Stimulated activated naive CD4-positive, alpha-beta T cell (primary cell): ENCODE results near the gene DMRT3.

Source experiments
- DNase-seq, 6 experiments: peaks; one replicate each; lab custom pipeline; 2025; lab: John Stamatoyannopoulos, UW

Gene DMRT3

DNA sequence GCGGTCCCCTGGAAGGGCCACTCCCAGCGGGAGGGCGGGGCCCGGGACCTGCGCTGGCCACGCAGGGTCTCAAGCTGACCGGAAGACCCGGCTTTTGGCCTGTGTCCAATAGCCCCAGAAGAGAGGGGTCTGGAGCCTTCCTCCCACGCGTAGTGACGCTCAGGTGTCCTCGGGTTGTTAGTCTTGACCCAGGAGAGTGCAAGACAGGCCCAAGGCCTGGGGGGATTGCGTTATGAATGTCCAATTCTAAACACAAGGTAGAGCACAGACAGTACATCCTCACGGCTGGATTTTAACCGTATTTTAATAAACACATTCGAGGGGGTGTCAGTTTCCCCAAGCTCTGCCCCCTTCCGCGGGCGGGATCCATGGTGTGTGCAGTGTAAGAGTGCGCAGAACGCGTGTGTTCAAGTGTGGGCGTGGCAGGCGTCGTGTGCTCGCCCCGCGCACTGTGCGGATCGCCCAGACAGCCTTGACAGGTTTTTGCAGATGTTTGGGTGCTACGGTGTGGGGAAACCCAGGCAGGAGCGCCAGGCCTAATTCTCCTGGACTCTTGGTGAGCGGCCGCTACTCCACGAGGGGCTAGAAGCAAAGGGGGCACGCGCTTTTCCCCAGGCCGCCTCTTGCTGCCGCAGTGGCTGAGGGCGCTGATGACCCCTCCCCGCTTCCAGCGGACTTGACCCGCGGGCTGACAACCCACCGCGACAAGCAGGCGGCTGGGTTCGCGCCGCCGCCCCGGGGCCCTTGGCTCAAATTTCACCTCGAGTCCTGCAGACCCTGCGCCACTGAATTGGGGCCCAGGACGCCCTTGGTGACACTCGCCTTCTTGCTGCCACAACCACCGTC, 6.1 kb upstream of the DMRT3 start:
- no peak for DNase-seq

DNA sequence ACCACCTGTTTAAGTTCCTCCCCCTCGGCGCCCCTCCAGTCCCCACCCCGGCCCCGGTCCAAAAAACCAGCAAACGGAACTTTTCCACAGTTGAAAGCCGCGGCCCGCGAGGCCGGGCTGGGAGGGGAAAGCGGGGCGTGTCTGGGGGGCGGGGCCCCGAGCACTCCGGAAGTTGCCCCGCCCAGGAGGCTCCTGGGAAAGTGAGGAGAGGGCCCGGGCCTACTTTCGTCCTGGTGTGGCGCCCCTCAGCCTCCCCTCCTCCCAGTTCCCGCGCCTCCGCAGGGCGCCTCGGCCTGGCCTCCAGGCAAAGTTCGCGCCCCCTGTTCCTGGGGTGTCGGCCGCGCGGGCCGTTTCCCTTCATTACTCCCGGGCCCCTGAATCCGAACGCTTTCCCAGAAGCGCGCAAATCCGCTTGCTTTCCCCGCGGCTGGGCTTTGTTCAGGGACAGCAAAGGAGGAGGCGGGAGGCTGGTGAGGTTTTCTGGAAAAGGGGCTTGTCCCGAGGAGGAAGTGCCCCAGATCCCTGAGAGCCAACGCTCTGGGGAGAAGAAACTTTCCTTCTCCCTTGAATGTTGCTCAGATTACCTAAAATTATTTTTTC, 4.5 kb upstream of the DMRT3 start:
- no peak for DNase-seq

DNA sequence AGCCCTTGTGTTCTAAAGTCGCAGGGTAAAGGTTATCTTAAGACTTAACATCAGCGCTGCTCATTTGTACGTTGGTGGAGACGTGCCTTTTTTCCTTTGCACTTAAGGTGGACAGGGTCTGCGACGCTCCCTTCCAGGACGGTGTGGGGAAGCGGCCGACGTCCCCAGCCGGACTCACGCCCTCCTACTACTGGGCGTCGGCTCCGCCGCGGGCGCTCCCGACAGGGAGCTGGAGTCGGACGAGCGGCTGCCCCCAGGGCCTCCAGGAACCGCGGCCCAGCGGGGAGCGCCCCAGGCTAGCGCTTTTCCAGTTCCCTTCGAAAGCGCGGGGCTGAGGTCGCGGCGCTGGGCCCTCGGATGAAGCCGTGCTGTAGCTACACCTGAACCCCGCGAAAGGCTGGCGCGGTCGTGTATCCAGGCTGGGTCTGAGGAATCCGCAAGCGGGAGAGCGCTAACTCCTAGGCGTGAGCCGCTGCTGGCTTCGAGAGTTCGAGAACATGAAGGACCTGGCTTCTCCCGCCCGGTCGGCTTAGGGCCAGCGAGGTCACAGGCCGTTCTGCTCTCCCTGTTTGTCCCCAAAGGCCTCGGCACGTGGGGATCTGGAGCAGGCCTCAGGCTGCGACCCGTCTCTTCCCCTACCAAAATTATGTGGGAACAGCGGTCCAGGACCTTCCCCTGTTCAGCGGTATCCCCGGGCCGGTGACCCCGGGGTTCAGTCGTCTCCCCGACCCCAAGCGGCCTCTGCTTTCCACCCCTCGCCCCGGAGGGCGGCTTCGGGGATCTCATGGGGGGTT, 3.8 kb upstream of the DMRT3 start:
- no peak for DNase-seq

DNA sequence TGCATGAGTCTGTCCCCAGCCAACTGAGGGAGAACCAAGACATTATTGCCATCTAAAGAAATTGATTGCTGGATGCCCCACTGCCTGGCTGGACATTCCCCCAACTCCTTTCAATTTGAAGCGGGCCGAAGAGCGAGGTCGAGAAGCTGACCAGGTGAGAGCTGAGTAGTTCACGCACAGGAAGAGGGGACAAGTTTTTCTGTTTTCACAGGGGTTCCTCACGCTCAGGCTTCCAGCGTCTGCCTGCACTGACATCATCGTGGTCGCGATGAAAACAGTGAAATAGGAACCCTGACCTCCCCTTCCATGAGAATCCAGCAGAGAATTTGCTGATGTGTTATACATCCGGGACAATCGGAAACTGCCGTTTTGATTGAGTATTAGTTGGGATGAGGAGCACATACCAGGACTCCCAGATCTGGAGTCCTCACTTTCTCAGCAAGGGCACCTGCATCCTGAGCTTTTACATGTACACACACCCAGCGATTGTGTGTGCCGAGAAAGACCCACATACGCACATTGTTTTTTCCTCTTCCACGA, 3.1 kb upstream of the DMRT3 start:
- DNase-seq = no peak

DNA sequence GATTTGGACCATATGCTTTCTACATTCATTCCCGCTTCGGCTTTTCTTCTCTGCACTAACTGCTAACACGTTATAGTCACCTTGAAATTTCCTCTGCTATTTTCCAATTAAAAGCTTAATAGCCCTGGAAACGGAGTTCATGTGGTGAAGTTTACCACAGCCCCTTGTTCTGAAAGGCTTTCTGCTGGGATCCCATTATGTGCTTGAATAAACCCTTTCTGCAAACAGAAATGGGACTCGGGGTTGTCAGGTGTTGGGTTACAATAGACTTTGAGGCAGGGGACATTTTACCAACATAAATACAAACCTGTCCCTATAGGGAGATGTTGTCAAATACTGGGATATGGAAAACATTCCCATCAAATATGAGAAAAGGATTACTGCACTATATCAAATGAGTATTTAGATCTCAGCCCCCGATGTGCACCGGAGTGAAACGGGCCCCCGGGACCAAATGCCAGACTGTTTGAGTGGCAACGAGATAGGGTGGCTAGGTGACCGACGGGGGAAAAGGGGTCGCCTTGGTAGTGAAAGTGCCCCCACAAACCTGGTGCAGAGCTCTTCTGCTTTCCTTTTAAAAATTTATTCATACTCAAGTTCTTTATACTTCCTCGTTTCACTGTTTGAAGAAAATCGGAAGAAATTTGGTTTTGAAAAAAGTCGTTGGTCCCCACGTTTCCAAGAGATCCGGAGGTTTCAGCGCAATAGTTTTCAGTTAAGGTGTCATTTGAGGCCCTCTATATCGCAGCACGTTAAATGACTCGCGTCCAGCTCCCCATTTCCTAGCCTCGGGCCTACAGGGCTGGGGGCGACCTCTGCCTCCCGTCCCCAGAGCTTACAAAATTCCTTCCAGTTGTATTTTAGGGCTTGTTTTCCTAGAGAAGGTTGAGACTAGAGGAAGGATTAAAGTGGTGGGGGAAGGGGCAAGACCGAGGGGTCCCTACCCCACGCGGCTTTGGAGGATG, 2.1 kb upstream of the DMRT3 start:
- no peak for DNase-seq

DNA sequence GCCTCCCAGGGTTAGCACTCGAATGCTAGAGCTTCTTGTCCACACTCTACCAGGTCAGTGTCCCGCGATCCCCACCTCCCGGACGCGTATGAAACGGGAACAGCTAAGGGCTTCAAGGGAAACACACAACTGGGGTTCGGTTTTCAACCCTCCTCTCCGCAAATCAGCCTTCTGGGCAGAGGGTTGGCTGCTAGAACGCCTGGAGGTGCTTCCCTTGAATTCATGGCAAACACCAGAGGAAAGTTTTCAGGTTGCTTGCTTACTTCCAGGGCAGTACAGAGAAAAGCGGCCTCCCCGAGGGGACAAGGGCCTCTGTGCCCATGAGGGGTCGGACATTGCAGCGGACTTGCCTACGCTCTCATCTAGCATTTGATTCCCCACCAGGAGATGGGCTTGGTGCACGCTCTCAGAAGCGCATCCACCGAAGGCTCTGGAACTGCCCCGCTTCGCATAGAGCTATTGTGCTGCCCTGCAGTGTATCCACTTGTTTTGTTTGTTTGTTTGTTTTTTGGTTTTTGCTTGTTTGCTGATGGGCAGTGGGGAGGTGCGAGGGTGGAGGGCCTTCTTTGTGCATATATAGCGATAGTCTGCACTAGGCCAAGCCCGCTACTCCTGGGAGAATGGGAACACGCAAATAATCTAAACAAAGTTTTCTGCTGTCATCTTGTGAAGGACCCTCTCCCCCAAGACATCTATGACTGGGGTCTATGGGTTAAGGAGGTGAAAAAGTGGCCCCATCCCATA, 1.3 kb upstream of the DMRT3 start:
- DNase-seq = no peak

DNA sequence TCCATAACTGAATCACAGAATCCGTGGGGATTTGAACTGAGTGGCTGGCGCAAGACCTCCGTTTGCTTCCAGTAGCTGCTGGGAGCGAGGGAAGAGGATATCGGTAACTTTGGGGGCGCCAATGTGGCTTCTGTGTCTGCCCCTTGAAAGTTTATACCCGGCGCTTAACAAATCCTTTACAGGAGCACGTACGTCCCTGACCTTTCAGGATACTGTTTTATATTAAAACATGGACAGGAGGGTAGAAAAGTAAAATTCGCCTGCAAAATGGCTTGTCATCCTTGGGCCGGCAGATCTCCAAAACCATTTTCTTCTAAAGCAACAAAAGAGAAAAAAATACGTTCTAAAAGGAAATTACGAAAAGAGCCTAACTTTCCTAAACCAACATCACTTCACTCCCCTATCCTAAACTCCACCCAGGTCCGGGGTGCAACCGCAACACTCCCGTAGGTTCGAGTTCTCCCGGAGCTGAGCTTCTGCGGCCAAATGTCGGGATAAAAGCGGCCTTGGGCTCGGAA, 656 bp upstream of the DMRT3 start:
- DNase-seq = no peak

DNA sequence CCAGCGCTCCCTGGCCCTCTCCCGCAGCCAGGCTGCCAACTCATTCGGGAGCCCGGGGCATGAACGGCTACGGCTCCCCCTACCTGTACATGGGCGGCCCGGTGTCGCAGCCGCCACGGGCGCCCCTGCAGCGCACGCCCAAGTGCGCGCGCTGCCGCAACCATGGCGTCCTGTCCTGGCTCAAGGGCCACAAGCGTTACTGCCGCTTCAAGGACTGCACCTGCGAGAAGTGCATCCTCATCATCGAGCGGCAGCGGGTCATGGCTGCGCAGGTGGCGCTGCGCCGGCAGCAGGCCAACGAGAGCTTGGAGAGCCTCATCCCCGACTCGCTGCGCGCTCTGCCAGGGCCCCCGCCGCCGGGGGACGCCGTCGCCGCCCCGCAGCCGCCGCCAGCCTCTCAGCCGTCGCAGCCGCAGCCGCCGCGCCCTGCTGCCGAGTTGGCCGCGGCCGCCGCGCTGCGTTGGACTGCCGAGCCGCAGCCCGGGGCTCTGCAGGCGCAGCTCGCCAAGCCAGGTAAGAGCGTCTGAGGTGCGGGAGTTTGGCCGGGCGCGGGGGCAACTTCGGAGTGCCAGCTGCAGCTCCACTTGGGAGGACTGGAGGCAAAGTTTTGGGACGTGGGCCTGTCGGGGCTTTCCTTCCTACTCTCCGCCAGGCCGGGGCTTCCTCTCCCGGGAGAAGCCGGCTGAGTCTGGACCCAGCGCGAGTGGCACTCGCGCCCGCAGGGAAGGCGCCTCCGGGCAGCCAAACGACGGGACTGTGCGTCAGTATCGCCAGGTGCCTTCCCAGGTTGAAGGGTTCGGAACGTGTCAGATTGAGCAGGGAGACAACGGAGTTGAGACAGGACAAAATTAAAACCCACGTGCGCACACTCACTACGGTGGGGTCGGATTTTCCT, 735 bp downstream of the DMRT3 start:
- no peak for DNase-seq

DNA sequence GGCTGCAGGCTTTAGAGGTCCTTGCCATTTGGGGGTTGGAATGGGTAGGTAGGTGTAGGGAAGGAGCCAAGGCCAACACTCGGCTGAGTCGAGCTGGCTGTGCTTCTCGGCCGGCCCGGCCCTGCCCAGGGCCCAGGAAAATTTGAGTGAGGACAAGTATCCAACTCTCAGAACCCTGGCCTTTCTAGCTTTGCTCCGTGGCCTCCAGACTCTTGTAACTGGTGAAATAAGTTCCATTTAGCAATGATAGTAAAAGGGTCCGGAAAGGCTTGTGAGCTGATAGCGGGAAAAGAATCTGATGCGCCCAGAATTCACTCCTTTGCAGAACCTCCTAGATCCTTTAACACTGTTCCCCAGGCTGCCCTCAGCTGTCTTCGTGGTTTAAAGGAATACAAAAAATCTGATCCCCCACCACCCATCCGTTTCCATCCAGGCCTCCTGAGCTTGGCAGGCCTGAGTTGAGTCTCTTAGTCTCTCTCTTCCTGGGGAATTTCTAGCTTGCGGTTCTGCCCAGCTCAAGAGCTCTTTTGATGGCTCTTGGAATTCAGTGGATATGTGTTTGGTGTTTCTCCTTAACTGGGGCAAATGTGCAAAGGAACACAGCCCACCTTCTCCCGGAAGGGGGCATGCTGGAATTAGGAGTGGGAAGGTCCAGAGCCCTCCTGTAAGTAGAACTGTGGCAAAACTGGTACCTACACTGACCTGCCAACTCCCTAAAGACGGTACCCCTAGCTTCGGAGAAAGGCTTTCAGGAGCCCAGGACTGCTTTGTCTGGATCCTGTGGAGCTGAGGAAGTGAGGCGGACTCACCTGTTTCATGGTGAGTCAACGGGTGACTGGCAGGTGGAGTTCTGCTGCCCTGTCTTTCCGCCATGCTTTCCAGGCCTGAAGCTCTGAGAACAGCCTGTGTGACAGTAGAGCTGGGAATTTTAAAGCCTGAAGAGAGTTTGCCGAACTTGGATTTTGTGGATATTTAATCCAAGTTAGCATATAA, 1.7 kb downstream of the DMRT3 start:
- DNase-seq = no peak

DNA sequence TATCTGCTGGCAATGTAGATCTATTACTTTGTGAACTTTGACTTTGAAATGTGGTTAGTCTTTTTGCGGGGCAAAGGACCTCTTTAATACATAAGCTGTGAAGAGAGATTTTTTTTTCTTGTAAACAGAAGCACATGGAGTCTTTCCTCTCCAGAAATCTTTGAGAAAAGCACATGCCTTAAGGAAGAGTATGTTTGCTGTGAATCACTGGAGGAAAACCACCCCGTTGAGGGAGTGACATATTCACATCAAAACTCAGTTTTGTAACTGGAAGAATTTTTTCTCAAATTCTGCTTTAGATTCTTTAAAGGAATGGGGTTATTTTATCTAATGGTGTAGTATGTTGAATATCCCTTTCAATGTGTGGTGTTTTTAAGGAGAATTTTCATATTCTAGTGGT, 3.5 kb downstream of the DMRT3 start:
- no peak for DNase-seq

DNA sequence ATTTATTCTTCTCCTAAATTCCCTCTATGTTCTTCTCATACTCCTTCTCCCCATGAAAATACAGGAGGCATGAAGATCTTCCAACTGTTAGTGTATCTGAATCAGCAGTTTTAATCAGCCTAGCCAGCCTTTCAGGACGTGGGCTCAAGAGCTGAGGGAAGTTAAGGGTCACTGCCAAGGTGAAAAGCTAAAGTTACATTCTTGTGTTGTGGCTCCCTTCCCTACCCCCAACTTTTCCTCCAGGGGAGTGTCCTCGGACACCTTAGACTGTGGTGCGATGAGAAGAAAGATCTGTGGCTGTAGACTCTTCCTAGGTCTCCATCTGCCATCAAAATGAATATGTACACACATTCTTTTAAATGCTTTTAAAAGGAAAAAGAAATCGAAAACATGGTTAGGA, 4.2 kb downstream of the DMRT3 start:
- DNase-seq = no peak

DNA sequence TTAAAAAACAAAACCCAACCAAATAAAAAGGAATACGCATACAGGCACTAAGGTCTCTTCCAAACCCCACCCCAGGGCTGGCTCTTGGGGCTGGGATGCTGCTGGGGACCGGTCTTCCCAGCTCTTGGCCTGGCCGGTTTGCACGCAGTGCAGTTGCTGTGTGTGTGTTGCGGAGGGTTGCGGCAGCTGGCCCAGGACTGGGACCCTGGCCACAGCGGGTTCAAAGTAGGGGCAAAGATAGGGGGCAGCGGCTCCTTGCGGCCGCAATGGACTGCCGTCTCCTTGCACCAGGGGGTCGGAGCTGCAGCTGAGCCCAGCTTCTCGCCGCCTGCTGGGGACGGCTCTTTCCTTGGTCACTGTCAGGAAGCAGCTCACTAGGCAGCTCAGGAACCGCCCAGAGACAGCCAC, 5.0 kb downstream of the DMRT3 start:
- DNase-seq = no peak

DNA sequence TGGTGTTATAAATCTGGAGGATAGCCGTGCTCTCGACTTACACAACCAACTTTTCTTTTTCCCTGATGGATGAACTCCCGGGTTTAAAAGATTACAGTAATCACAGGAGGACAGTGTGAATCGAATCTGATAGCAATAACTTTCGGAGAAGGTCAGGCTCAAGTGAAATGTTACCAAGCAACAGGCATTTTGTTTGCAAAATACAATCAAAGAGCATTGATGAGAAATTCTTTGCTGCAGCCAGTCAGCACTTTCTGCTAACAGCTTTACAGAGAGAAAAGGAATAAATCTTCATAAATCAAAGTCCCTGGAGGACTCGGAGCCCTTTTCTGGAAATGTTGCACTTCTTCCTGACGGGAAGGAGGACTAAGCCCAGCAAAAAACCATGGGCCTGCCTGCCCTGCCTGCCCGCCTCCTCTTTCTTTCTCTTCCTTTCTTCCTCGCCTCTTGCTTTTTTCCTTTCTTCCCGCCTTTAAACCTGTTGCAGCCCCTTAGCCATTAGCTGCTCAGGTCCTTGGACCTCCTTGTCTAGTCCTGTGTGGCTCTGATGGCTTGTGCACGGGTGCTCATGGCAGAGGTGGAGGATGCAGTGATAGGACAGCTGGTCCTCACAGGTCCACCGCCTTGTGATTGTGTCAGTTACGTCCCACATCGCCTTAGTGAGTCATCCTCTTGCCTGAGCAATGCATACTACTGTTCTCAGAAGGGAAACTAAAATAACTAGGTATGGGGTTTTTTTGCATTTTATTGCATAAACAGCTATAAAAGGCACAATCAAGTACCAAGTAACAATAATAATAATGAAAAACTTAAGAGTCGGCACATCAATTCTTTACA, 6.2 kb downstream of the DMRT3 start:
- DNase-seq = no peak

DNA sequence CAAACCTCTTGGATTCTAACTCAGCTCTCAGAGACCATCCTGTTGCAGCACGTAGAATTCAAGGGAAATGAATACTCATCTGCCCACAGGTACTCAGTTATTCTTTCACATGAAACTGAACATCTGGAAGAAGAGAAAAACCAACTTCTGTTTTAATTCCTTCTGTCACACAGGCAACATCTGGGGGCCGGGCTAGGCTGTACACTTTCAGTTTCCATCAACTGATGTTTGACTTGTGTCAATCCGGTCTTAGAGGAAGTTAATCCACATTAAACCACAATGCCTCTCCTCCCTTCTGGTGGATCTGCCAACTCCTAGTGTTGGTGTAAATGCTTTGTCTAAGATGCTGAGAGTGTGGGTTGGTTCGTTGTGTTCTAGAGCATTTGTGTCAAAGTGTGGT, 17.6 kb downstream of the DMRT3 start:
- DNase-seq = no peak

DNA sequence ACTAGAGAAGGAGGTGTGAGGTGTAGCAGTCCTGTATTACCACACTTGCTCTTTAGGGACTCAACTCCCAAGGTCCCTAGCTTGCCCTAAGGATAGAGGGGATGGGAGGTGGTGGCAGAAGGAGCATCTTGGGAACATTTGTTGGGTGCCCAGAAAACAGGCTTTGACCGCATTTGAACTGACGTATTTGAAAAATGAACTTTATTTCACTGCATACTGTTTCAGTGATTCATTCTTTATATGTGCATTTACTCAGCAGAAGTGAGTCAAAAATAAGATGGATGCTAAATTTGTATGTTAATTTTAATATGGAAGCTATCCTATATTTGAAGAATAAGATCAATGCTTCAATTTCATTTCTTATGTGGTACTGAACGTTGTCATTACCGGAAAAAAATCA, 18.7 kb downstream of the DMRT3 start:
- DNase-seq = no peak

DNA sequence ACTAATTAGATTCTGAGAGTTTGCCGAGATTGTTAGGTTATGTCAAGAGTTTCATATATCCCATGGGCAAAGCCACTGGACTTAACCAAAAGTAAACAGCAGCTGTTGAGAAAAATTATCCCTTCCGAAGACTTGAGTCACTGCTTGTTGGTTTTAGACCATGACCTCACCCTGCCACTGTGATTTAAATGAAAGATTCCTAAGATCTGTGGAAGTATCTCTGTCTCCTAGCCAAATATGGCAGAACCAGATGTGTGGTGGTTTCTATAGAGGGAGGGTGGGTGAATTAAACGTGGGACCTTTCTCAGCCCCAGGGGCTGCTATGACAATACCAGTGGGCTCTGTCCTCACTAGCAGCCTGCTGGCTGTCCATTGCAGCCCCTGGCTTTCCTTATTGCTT, 19.3 kb downstream of the DMRT3 start:
- DNase-seq = no peak
